Loucy (cell line): Measurements from ENCODE around the gene IL17B.

ENCODE experiments used
- CTCF ChIP-seq: fragments of 200-600 bp; sonication (generic); conservative IDR thresholded peaks from 2 replicates; pipeline ENCODE4 v1.5.1; 2014; ENCODE audit warnings: mild to moderate bottlenecking, antibody characterized with exemption, low read length
- EZH2phosphoT487 ChIP-seq: fragments of 200-600 bp; IDR thresholded peaks from 2 replicates; pipeline ENCODE4 v1.6.1; 2018; ENCODE audit warnings: antibody characterized with exemption, mild to moderate bottlenecking, moderate library complexity, borderline replicate concordance

- TF ChIP-seq CTCF (no peak), EZH2phosphoT487 (no peak)
Measured at GRCh38 chr5:149357370-149358293, 21.5 kb downstream of the IL17B start, which contains the start of gene PCYOX1L.
